NCI-H524 (cell line): ENCODE results near the gene MXD3.
"Not testable (repeated sequence)": the region's sequence is repeated elsewhere in the genome, so short reads cannot be mapped to it uniquely, and the experiment has no call there.

Experiments
- DNase-seq, 2 experiments: peaks; one replicate each; lab custom pipeline; 2025; lab: John Stamatoyannopoulos, UW

The MXD3 gene

GRCh38 chr5:177311723-177312648, at the start of gene MXD3:
MXD3 (minus strand) TSS chr5:177311898; CDS start chr5:177311830, 68 bp downstream.
- DNase-seq, result peak; percentile 93 to 96

GRCh38 chr5:177360740-177361139, 49.0 kb upstream of the MXD3 start:
- DNase-seq, result not testable (repeated sequence)

- no peak for DNase-seq
Observed at GRCh38 chr5:177359860-177360259, 48.2 kb upstream of the MXD3 start.

- no peak for DNase-seq
Observed at GRCh38 chr5:177359451-177359851, 47.8 kb upstream of the MXD3 start.

DNA sequence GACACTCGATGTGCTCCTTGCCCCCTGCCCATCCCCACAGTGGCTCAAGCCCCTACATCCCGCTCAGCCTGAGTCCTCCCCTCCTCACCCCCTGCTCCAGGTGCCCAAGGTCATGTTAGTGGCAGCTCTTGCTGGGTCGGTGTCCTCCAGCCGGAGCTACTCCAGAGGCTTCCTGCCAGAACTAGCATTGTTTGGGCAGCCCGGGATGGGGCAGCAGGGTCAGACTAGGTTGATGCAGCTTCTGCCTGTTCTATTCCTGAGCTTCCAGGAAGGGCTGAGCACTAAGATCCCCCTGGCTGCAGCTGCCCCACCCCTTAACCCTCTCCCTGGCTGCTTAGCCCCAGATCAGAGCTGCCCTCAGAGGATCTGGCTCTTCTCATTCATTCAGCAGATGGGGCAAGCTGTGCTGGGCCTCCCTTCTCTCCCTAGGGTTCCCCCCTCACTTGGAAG, 46.7 kb upstream of the MXD3 start:
- DNase-seq, result no peak

- DNase-seq, result peak; percentile 54 to 60
Observed at GRCh38 chr5:177357459-177358351, 46.0 kb upstream of the MXD3 start, which contains the start of gene RGS14. RGS14 (plus strand) TSS chr5:177357924; CDS start chr5:177358025, 101 bp downstream.

- DNase-seq, result no peak
Observed at GRCh38 chr5:177357146-177357458, 45.4 kb upstream of the MXD3 start.

GRCh38 chr5:177356746-177357145, 45.0 kb upstream of the MXD3 start:
- peak in 1 of 2 experiments; percentile 19 for DNase-seq

DNA sequence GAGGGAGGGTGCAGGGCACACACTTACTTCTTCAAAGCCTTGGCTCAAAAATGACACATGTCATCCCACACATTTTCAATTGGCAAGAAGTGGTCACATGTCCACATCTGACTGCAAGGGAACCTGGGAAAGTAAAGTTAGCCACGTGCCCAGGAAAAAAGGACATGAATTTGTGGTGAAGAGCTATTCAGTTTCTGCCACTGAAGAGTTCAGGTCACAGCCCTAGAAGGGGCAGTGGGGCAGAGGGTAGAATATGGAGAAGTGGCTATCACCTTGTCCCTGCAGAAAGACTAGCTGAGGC, 44.1 kb upstream of the MXD3 start:
- DNase-seq, result no peak

- no peak for DNase-seq
Observed at GRCh38 chr5:177355162-177355867, 43.6 kb upstream of the MXD3 start.

- DNase-seq, result no peak
Observed at GRCh38 chr5:177354711-177355110, 43.0 kb upstream of the MXD3 start.

GRCh38 chr5:177354256-177354655, 42.6 kb upstream of the MXD3 start:
- no peak for DNase-seq

DNA sequence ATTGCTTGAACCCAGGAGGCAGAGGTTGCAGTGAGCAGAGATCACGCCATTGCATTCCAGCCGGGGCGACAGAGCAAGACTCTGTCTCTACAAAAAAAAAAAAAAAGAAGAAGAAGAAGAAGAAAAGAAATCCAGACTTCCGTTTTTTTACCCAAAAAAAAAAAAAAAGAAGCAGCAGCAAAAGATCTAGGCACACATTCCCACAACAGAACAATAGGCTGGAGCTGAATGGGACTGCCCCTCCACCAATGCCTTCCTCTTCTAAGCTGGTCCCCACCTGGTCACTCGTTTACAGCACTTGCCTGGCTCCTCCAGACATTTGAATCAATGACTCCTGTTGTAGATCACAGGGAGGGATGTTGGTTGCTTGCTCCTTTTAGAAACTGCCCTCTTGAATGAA, 41.4 kb upstream of the MXD3 start:
- DNase-seq, result no peak

DNA sequence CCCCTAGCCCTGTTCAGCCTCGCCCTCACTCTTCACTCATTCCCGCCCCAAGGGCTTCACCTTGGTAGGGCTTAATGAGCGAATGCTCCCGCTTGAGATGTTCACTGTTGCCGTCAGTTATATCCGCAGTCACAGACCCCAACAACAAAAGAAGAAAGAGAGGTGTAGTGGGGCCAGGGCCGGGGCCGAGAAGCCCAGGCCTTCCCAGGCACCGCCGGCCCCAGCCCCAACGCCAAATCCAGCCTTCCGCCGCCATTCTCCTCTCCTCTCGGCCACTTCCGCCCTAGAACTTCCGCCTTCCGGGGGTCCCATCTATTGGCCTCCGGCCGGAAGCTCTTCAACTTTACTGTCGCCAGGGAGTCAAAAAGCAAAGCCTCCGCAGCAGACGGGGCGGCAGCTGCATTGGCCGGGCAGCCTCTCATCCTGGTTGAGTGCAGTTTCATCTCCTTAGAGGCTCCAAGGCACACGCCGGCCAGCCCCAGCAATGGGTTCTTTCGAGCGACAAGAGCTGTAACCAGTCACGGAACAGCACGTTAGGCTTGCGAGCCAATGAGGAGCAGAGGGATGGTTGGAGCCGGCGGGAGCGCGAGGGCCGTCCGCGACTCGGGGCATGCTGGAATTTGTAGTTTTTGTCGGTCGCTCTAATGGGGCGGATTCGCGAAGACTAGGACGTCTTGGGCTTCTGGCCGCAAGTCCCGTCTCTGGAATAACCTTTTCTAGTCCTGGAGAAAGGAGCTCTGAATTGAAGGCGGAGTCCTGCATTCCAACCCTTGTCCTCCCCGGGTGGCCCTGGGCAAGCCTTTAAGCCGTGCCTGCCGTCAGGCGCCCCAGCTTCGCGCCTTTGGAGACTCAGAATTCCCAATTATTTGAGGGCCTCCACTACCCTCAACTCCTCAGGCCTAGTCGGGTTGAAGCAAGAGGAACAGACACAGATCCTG, 40.0 kb upstream of the MXD3 start, which contains the start of gene LMAN2:
TSS of gene LMAN2 (minus strand) at position 277 of the 938 bp plus-strand sequence. CDS start at position 256, 21 bp downstream.
- DNase-seq, result peak; percentile 93

- DNase-seq, result no peak
Observed at GRCh38 chr5:177350776-177351391, 39.2 kb upstream of the MXD3 start.

DNA sequence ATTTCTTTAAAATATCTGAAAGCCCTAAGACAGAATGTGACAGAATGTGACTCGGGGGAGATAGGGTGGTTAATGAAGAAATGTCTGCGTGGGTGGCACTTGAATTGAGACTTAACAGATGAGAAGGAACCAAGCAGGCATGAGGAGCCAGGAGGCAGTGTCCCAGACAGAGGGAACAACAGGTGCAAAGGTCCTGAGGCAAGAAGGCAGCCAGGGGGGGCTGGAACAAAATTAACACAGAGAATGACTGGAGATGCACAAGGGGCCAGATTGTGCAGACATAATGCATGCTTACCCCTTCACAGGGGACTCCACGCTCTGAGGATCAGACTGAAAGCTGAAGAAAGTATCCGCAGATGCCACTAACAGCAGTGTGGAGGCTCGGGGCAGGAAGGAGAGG, 38.1 kb upstream of the MXD3 start:
- DNase-seq, result no peak

GRCh38 chr5:177349362-177349647, 37.6 kb upstream of the MXD3 start:
- DNase-seq, result no peak

- no peak for DNase-seq
Observed at GRCh38 chr5:177347699-177348098, 36.0 kb upstream of the MXD3 start.

DNA sequence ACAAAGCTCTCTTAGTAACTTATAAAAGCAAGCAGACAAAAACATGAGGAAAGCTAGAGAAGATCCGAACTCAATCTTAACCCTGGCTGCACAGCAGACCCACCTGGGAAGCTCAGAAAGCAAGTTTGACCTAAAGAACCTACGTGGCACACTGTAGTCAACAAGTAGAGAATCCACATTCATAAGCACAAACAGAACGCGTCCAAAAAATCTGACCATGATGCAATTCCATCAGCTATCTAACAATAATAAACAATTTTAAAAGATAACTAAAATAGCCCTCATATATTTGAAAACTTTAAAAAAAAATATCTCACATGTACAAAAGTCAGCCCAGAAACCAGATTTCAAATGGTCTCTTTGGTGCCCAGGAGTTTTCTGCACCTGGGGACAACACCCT, 35.1 kb upstream of the MXD3 start:
- no peak for DNase-seq

DNA sequence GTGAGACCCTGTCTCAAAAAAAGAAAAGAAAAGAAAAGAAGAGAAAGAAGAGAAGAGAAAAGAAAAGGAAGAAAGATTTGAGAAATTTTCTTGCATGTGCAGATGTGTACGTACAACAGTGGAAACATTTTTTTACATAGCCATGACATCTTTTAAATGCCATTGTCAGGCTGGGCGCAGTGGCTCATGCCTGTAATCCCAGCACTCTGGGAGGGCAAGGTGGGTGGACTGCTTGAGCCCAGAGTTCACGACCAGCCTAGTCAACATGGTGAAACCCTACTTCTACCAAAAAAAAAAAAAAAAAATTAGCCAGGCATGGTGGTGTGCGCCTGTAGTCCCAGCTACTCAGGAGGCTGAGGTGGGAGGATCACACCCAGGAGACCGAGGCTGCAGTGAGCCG, 33.2 kb upstream of the MXD3 start:
- no peak for DNase-seq

DNA sequence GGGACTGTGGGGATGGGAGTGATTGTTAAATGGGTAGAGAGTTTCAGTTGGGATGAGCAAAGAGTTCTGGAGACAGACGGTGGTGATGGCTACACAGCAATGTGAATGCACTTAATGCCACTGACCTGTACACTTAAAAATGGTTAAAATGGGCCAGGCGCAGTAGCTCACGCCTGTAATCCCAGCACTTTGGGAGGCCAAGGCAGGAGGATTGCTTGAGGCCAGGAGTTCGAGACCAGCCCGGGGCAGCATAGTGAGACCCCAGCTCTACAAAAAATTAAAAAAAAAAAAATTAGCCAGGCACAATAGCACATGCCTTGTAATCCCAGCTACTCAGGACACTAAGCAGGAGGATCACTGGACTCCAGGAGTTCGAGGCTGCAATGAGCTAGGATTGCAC, 32.1 kb upstream of the MXD3 start:
- DNase-seq, result no peak
